ENCODE measurements around the gene ALKBH2. TPM values are rescaled to one million over a fixed set of nuclear protein-coding genes. Genes with fewer than 3 reads are reported as not detected.

Gene ALKBH2
- total RNA-seq, 1 donor = 22.4 TPM

- no peaks in the 10 kb centered on the region for H3K9me3 ChIP-seq (ENCODE audit: low read depth, low read length)
- no peak for DNase-seq (ENCODE audit: insufficient read length, low spot score, missing footprints)
- TF ChIP-seq CTCF (IDR thresholded peaks at IDR 0.05; ENCODE audit: extremely low read depth, low read depth, low read length) = no peak
- H3K27ac ChIP-seq (ENCODE audit: low read depth, low read length) = no peak overlapping the region
- H3K79me2 ChIP-seq (ENCODE audit: insufficient read depth, low read length) = no peaks in the 10 kb centered on the region
- no peaks in the 10 kb centered on the region for H3K36me3 ChIP-seq (ENCODE audit: insufficient read depth, low read length)
- no peak overlapping the region for H3K4me3 ChIP-seq (ENCODE audit: insufficient read depth, low read length)
- H3K27me3 ChIP-seq (ENCODE audit: insufficient read depth, low read length) = no peaks in the 10 kb centered on the region
- no peaks in the 10 kb centered on the region for H4K20me1 ChIP-seq (ENCODE audit: insufficient read depth, low read length)
- H3K4me2 ChIP-seq (ENCODE audit: insufficient read depth, low read length) = no peak overlapping the region
- peaks cover 3% of the 10 kb centered on the region for H3K4me1 ChIP-seq (ENCODE audit: insufficient read depth, low read length)
- no peak overlapping the region for H2AFZ ChIP-seq (ENCODE audit: low read length)
These were observed 23.3 kb upstream of the ALKBH2 start for GRCh38 chr12:109116611-109116949.

- TF ChIP-seq CTCF (IDR thresholded peaks at IDR 0.05; ENCODE audit: extremely low read depth, low read depth, low read length) = no peak
- H4K20me1 ChIP-seq (ENCODE audit: insufficient read depth, low read length) = no peaks in the 10 kb centered on the region
- no peak for DNase-seq (ENCODE audit: insufficient read length, low spot score, missing footprints)
- no peak within 1 kb of the TSS for H3K4me3 ChIP-seq (ENCODE audit: insufficient read depth, low read length)
- no peak within 1 kb of the TSS for H3K4me2 ChIP-seq (ENCODE audit: insufficient read depth, low read length)
- no peaks in the 10 kb centered on the region for H3K79me2 ChIP-seq (ENCODE audit: insufficient read depth, low read length)
- H3K27me3 ChIP-seq (ENCODE audit: insufficient read depth, low read length) = no peaks in the 10 kb centered on the region
- no peak within 1 kb of the TSS for H2AFZ ChIP-seq (ENCODE audit: low read length)
- H3K27ac ChIP-seq (ENCODE audit: low read depth, low read length) = no peak within 1 kb of the TSS
- no peaks in the 10 kb centered on the region for H3K36me3 ChIP-seq (ENCODE audit: insufficient read depth, low read length)
- H3K9me3 ChIP-seq (ENCODE audit: low read depth, low read length) = no peaks in the 10 kb centered on the region
- H3K4me1 ChIP-seq (ENCODE audit: insufficient read depth, low read length) = peaks cover 7% of the 10 kb centered on the region
These were observed 22.7 kb upstream of the ALKBH2 start, which contains the start of gene ACACB for GRCh38 chr12:109115758-109116610. Gene ACACB (plus strand): TSS chr12:109116587. CDS start chr12:109139406, 22,819 bp downstream.

GRCh38 chr12:109115404-109115757, 22.1 kb upstream of the ALKBH2 start:
- no peaks in the 10 kb centered on the region for H3K79me2 ChIP-seq (ENCODE audit: insufficient read depth, low read length)
- H3K4me1 ChIP-seq (ENCODE audit: insufficient read depth, low read length) = peaks cover 12% of the 10 kb centered on the region
- no peak overlapping the region for H3K27ac ChIP-seq (ENCODE audit: low read depth, low read length)
- H2AFZ ChIP-seq (ENCODE audit: low read length) = no peak overlapping the region
- DNase-seq (ENCODE audit: insufficient read length, low spot score, missing footprints) = no peak
- no peaks in the 10 kb centered on the region for H4K20me1 ChIP-seq (ENCODE audit: insufficient read depth, low read length)
- no peaks in the 10 kb centered on the region for H3K9me3 ChIP-seq (ENCODE audit: low read depth, low read length)
- H3K4me3 ChIP-seq (ENCODE audit: insufficient read depth, low read length) = no peak overlapping the region
- no peak for TF ChIP-seq CTCF (IDR thresholded peaks at IDR 0.05; ENCODE audit: extremely low read depth, low read depth, low read length)
- no peak overlapping the region for H3K4me2 ChIP-seq (ENCODE audit: insufficient read depth, low read length)
- H3K36me3 ChIP-seq (ENCODE audit: insufficient read depth, low read length) = no peaks in the 10 kb centered on the region
- no peaks in the 10 kb centered on the region for H3K27me3 ChIP-seq (ENCODE audit: insufficient read depth, low read length)

GRCh38 chr12:109114644-109115043, 21.4 kb upstream of the ALKBH2 start:
- H4K20me1 ChIP-seq (ENCODE audit: insufficient read depth, low read length) = no peaks in the 10 kb centered on the region
- H3K36me3 ChIP-seq (ENCODE audit: insufficient read depth, low read length) = peaks cover 6% of the 10 kb centered on the region
- no peaks in the 10 kb centered on the region for H3K9me3 ChIP-seq (ENCODE audit: low read depth, low read length)
- TF ChIP-seq CTCF (IDR thresholded peaks at IDR 0.05; ENCODE audit: extremely low read depth, low read depth, low read length) = no peak
- H3K27me3 ChIP-seq (ENCODE audit: insufficient read depth, low read length) = no peaks in the 10 kb centered on the region
- peaks cover 12% of the 10 kb centered on the region for H3K4me1 ChIP-seq (ENCODE audit: insufficient read depth, low read length)
- H3K79me2 ChIP-seq (ENCODE audit: insufficient read depth, low read length) = no peaks in the 10 kb centered on the region
- no peak overlapping the region for H3K4me2 ChIP-seq (ENCODE audit: insufficient read depth, low read length)
- no peak for DNase-seq (ENCODE audit: insufficient read length, low spot score, missing footprints)
- no peak overlapping the region for H2AFZ ChIP-seq (ENCODE audit: low read length)
- no peak overlapping the region for H3K27ac ChIP-seq (ENCODE audit: low read depth, low read length)
- H3K4me3 ChIP-seq (ENCODE audit: insufficient read depth, low read length) = no peak overlapping the region
